SHP77 treated with DMSO at 0.1 percent for 48 hours (cell line): ENCODE measurements around the gene C1QTNF1.
A peak's percentile ranks its signal among the peaks of the same experiment; 100 is the strongest.

ENCODE experiments used
- DNase-seq: peaks from one replicate; lab custom pipeline; 2025; lab: John Stamatoyannopoulos, UW

Gene C1QTNF1

GRCh38 chr17:79080349-79080748 lies 56.4 kb downstream of the C1QTNF1 start:
- DNase-seq = no peak

- DNase-seq = no peak
Observed at GRCh38 chr17:79080761-79081290, 56.9 kb downstream of the C1QTNF1 start.

- no peak for DNase-seq
Observed at GRCh38 chr17:79081571-79082276, 57.8 kb downstream of the C1QTNF1 start.

- DNase-seq = no peak
Observed at GRCh38 chr17:79082311-79083190, 58.6 kb downstream of the C1QTNF1 start.

GRCh38 chr17:79083191-79083971 lies 59.4 kb downstream of the C1QTNF1 start:
- no peak for DNase-seq

GRCh38 chr17:79084291-79085153 lies 60.6 kb downstream of the C1QTNF1 start:
- DNase-seq = no peak

GRCh38 chr17:79085154-79085920 lies 61.4 kb downstream of the C1QTNF1 start:
- DNase-seq = no peak

GRCh38 chr17:79085921-79086551 lies 62.1 kb downstream of the C1QTNF1 start:
- no peak for DNase-seq

- no peak for DNase-seq
Observed at GRCh38 chr17:79086609-79087427, 62.8 kb downstream of the C1QTNF1 start.

GRCh38 chr17:79087428-79088143 lies 63.6 kb downstream of the C1QTNF1 start:
- peak; percentile 10 for DNase-seq

GRCh38 chr17:79088247-79088996 lies 64.5 kb downstream of the C1QTNF1 start:
- DNase-seq = no peak

GRCh38 chr17:79088997-79089328 lies 65.0 kb downstream of the C1QTNF1 start:
- DNase-seq = no peak

- no peak for DNase-seq
Observed at GRCh38 chr17:79089720-79090442, 65.9 kb downstream of the C1QTNF1 start.

GRCh38 chr17:79090443-79091225 lies 66.7 kb downstream of the C1QTNF1 start:
- DNase-seq = no peak

GRCh38 chr17:79091226-79091670 lies 67.3 kb downstream of the C1QTNF1 start:
- no peak for DNase-seq

GRCh38 chr17:79092567-79092966 lies 68.6 kb downstream of the C1QTNF1 start:
- DNase-seq = no peak
